Activated CD8-positive, alpha-beta T cell treated with anti-CD3 and anti-CD28 coated beads for 36 hours (primary cell): Measurements from ENCODE around the gene KIR2DL4. TPM values are rescaled to one million over a fixed set of nuclear protein-coding genes. Genes with fewer than 3 reads are reported as not detected.
"Not testable (repeated sequence)": the region's sequence is repeated elsewhere in the genome, so short reads cannot be mapped to it uniquely, and the experiment has no call there.

ENCODE experiments used
- ATAC-seq: fragments of 200-7000 bp; cut with Tn5 transposase; one replicate; pipeline ENCODE4 v1.10.0; 2021; ENCODE audit warnings: mild to moderate bottlenecking, moderate library complexity
- CTCF ChIA-PET: fragments of 350-600 bp; sonication (Branson Sonifier 250); formaldehyde crosslinking; loops from one replicate; lab custom pipeline; 2021; ENCODE audit warnings: antibody characterized with exemption; lab: Charles Lee
- POLR2A ChIA-PET: fragments of 350-600 bp; sonication (Branson Sonifier 250); formaldehyde crosslinking; loops from one replicate; lab custom pipeline; 2021; ENCODE audit warnings: antibody characterized with exemption; lab: Charles Lee
- DNase-seq: peaks from one replicate; pipeline ENCODE4 v3.0.0-alpha.2; 2020
- H3K27ac Mint-ChIP-seq: one replicate; pipeline ENCODE4 v1.8.0; 2021; ENCODE audit warnings: mild to moderate bottlenecking, mixed read lengths
- H3K27me3 Mint-ChIP-seq: one replicate; pipeline ENCODE4 v1.8.0; 2021; ENCODE audit warnings: mixed read lengths
- H3K36me3 Mint-ChIP-seq: one replicate; pipeline ENCODE4 v1.8.0; 2021; ENCODE audit warnings: low read depth, mixed read lengths
- H3K4me1 Mint-ChIP-seq: one replicate; pipeline ENCODE4 v1.8.0; 2021; ENCODE audit warnings: low read depth, mixed read lengths
- H3K4me3 Mint-ChIP-seq: one replicate; pipeline ENCODE4 v1.8.0; 2021; ENCODE audit warnings: mild to moderate bottlenecking, moderate library complexity, mixed read lengths
- H3K9me3 Mint-ChIP-seq: one replicate; pipeline ENCODE4 v1.8.0; 2021; ENCODE audit warnings: mixed read lengths
- CTCF ChIP-seq: fragments of 200-600 bp; IDR thresholded peaks from one replicate; pipeline ENCODE4 v1.8.0; 2022; ENCODE audit warnings: antibody characterized with exemption, mild to moderate bottlenecking
- intact Hi-C: fragments of 100-400 bp; cut with micrococcal nuclease; formaldehyde crosslinking; loops from one replicate; pipeline ENCODE4 v1.10.0; 2022
- total RNA-seq, 2 experiments: library from RNA; stranded (reverse); gene quantifications; one replicate each; pipeline ENCODE4 v1.2.3, GENCODE V29; 2021

KIR2DL4 gene
- total RNA-seq, 2 experiments from 2014 or later, result not detected

- H3K9me3 Mint-ChIP-seq, H3K27me3 Mint-ChIP-seq, H3K4me3 Mint-ChIP-seq, ATAC-seq, H3K27ac Mint-ChIP-seq, POLR2A ChIA-PET, H3K36me3 Mint-ChIP-seq, H3K4me1 Mint-ChIP-seq, CTCF ChIA-PET, DNase-seq, intact Hi-C loops: not testable (repeated sequence)
Observed at GRCh38 chr19:54775830-54776229, 27.6 kb upstream of the KIR2DL4 start.

- H3K4me3 Mint-ChIP-seq, H3K27me3 Mint-ChIP-seq, intact Hi-C loops, DNase-seq, H3K27ac Mint-ChIP-seq, ATAC-seq, H3K36me3 Mint-ChIP-seq, CTCF ChIA-PET, POLR2A ChIA-PET, H3K9me3 Mint-ChIP-seq, H3K4me1 Mint-ChIP-seq: not testable (repeated sequence)
Observed at GRCh38 chr19:54777851-54778250, 25.6 kb upstream of the KIR2DL4 start.

- DNase-seq, H3K4me3 Mint-ChIP-seq, H3K27ac Mint-ChIP-seq, ATAC-seq, POLR2A ChIA-PET, H3K9me3 Mint-ChIP-seq, H3K4me1 Mint-ChIP-seq, H3K27me3 Mint-ChIP-seq, CTCF ChIA-PET, H3K36me3 Mint-ChIP-seq, intact Hi-C loops: not testable (repeated sequence)
Observed at GRCh38 chr19:54778896-54779295, 24.5 kb upstream of the KIR2DL4 start.

- H3K9me3 Mint-ChIP-seq, CTCF ChIA-PET, DNase-seq, H3K36me3 Mint-ChIP-seq, ATAC-seq, H3K4me1 Mint-ChIP-seq, intact Hi-C loops, H3K27ac Mint-ChIP-seq, H3K4me3 Mint-ChIP-seq, POLR2A ChIA-PET: not testable (repeated sequence)
- H3K27me3 Mint-ChIP-seq, result peaks cover 16% of the 10 kb centered on the region
Observed at GRCh38 chr19:54782916-54783315, 20.5 kb upstream of the KIR2DL4 start.

- H3K4me3 Mint-ChIP-seq, CTCF ChIA-PET, intact Hi-C loops, H3K36me3 Mint-ChIP-seq, H3K9me3 Mint-ChIP-seq, ATAC-seq, H3K4me1 Mint-ChIP-seq, DNase-seq, H3K27ac Mint-ChIP-seq, POLR2A ChIA-PET: not testable (repeated sequence)
- peaks cover 14% of the 10 kb centered on the region for H3K27me3 Mint-ChIP-seq
Observed at GRCh38 chr19:54786091-54786723, 17.2 kb upstream of the KIR2DL4 start.

- H3K36me3 Mint-ChIP-seq, DNase-seq, ATAC-seq, intact Hi-C loops, H3K27ac Mint-ChIP-seq, H3K9me3 Mint-ChIP-seq, H3K4me1 Mint-ChIP-seq, H3K4me3 Mint-ChIP-seq, CTCF ChIA-PET, POLR2A ChIA-PET: not testable (repeated sequence)
- peaks cover 12% of the 10 kb centered on the region for H3K27me3 Mint-ChIP-seq
Observed at GRCh38 chr19:54788154-54788553, 15.3 kb upstream of the KIR2DL4 start.

GRCh38 chr19:54790711-54791110, 12.7 kb upstream of the KIR2DL4 start:
- H3K27ac Mint-ChIP-seq, result no peak overlapping the region
- no peak for TF ChIP-seq CTCF
- no peaks in the 10 kb centered on the region for H3K36me3 Mint-ChIP-seq
- intact Hi-C loops, result no loop called here
- no peaks in the 10 kb centered on the region for H3K9me3 Mint-ChIP-seq
- DNase-seq, result no peak
- peaks cover 10% of the 10 kb centered on the region for H3K27me3 Mint-ChIP-seq
- no peak for ATAC-seq
- no peak overlapping the region for H3K4me3 Mint-ChIP-seq
- H3K4me1 Mint-ChIP-seq, result peaks cover 8% of the 10 kb centered on the region
- CTCF ChIA-PET, result no interaction called here
- POLR2A ChIA-PET, result no interaction called here

- intact Hi-C loops, result no loop called here
- peaks cover 8% of the 10 kb centered on the region for H3K4me1 Mint-ChIP-seq
- no peak overlapping the region for H3K27ac Mint-ChIP-seq
- POLR2A ChIA-PET, result no interaction called here
- no peaks in the 10 kb centered on the region for H3K9me3 Mint-ChIP-seq
- H3K4me3 Mint-ChIP-seq, result no peak overlapping the region
- CTCF ChIA-PET, result no interaction called here
- no peak for TF ChIP-seq CTCF
- DNase-seq (no peak), ATAC-seq (no peak)
- peaks cover 10% of the 10 kb centered on the region for H3K27me3 Mint-ChIP-seq
- no peaks in the 10 kb centered on the region for H3K36me3 Mint-ChIP-seq
Observed at GRCh38 chr19:54791476-54791875, 11.9 kb upstream of the KIR2DL4 start.
